ENCODE measurements around the gene BBS7. TPM values are rescaled to one million over a fixed set of nuclear protein-coding genes. Genes with fewer than 3 reads are reported as not detected.

The BBS7 gene
- total RNA-seq, 1 experiment from 2014 or later = 20.5 TPM

GRCh38 chr4:121814756-121815155 is 55.5 kb downstream of the BBS7 start:
- DNase-seq (ENCODE audit: low spot score) (no peak), ATAC-seq (no peak)
- Mint-ChIP-seq H3K9me3 (no peaks in the 10 kb centered on the region), H3K4me3 (no peak overlapping the region), H3K27me3 (ENCODE audit: low read depth) (no peaks in the 10 kb centered on the region), H3K4me1 (no peaks in the 10 kb centered on the region), H3K36me3 (peaks cover 66% of the 10 kb centered on the region), H3K27ac (no peak overlapping the region)
- TF ChIP-seq CREB1 (CRISPR knock-in tag; IDR thresholded peaks at IDR 0.05) (no peak), JAZF1 (CRISPR knock-in tag; IDR thresholded peaks at IDR 0.05) (no peak), STAT6 (CRISPR knock-in tag; conservative IDR thresholded peaks at IDR 0.05; ENCODE audit: low read depth) (no peak), NFE2L1 (CRISPR knock-in tag; IDR thresholded peaks at IDR 0.05) (no peak), MLX (CRISPR knock-in tag; IDR thresholded peaks at IDR 0.05) (no peak), ZNF423 (CRISPR knock-in tag; IDR thresholded peaks at IDR 0.05) (no peak), CBFB (CRISPR knock-in tag; IDR thresholded peaks at IDR 0.05; ENCODE audit: low read depth) (no peak)
- TF ChIP-seq, protein P1, sequence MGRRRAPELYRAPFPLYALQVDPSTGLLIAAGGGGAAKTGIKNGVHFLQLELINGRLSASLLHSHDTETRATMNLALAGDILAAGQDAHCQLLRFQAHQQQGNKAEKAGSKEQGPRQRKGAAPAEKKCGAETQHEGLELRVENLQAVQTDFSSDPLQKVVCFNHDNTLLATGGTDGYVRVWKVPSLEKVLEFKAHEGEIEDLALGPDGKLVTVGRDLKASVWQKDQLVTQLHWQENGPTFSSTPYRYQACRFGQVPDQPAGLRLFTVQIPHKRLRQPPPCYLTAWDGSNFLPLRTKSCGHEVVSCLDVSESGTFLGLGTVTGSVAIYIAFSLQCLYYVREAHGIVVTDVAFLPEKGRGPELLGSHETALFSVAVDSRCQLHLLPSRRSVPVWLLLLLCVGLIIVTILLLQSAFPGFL (CRISPR knock-in tag; IDR thresholded peaks at IDR 0.05; ENCODE audit: borderline replicate concordance) = no peak
- POLR2A ChIA-PET = no interaction called here
- CTCF ChIA-PET = no interaction called here

DNA sequence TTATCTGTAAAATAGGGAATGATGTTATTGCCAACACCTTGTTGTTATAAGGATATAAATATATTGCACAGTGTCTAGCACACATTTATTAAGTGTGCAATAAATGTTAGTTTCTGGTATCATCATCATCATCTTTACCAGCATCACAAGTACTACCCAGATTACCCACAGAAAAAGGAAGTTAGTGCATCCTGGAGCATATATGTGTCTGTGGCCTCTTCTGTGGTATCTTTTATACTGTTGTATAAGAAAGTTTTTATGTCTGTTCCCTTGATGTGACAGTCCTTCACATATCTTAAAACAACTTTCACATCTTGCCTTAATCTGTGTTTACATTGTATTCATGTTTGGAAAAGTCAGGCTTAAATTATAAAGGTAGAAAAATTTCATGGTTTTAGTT is 59.2 kb downstream of the BBS7 start:
- no peak for DNase-seq (ENCODE audit: low spot score)
- CTCF ChIA-PET = interaction anchor here (0.8 kb wide), 1 partner anchor 10 kb away, joined by 3 read pairs; the partner anchor contains the start of gene EXOSC9
- Mint-ChIP-seq H3K27me3 (ENCODE audit: low read depth) (no peaks in the 10 kb centered on the region), H3K4me1 (no peaks in the 10 kb centered on the region), H3K27ac (no peak overlapping the region), H3K36me3 (peaks cover 54% of the 10 kb centered on the region), H3K9me3 (no peaks in the 10 kb centered on the region), H3K4me3 (no peak overlapping the region)
- no peak for ATAC-seq
- POLR2A ChIA-PET = no interaction called here
- TF ChIP-seq TEAD4 (CRISPR knock-in tag; IDR thresholded peaks at IDR 0.05) = no peak
- no peak for TF ChIP-seq EMX1 (CRISPR knock-in tag; IDR thresholded peaks at IDR 0.05)
- no peak for TF ChIP-seq GABPB1 (CRISPR knock-in tag; IDR thresholded peaks at IDR 0.05)
- no peak for TF ChIP-seq ZNF219 (CRISPR knock-in tag; IDR thresholded peaks at IDR 0.05; ENCODE audit: borderline replicate concordance)
- TF ChIP-seq MLX (CRISPR knock-in tag; IDR thresholded peaks at IDR 0.05) = no peak
- no peak for TF ChIP-seq NR3C1 (CRISPR knock-in tag; conservative IDR thresholded peaks at IDR 0.05; ENCODE audit: low read depth)
- TF ChIP-seq, protein P2, sequence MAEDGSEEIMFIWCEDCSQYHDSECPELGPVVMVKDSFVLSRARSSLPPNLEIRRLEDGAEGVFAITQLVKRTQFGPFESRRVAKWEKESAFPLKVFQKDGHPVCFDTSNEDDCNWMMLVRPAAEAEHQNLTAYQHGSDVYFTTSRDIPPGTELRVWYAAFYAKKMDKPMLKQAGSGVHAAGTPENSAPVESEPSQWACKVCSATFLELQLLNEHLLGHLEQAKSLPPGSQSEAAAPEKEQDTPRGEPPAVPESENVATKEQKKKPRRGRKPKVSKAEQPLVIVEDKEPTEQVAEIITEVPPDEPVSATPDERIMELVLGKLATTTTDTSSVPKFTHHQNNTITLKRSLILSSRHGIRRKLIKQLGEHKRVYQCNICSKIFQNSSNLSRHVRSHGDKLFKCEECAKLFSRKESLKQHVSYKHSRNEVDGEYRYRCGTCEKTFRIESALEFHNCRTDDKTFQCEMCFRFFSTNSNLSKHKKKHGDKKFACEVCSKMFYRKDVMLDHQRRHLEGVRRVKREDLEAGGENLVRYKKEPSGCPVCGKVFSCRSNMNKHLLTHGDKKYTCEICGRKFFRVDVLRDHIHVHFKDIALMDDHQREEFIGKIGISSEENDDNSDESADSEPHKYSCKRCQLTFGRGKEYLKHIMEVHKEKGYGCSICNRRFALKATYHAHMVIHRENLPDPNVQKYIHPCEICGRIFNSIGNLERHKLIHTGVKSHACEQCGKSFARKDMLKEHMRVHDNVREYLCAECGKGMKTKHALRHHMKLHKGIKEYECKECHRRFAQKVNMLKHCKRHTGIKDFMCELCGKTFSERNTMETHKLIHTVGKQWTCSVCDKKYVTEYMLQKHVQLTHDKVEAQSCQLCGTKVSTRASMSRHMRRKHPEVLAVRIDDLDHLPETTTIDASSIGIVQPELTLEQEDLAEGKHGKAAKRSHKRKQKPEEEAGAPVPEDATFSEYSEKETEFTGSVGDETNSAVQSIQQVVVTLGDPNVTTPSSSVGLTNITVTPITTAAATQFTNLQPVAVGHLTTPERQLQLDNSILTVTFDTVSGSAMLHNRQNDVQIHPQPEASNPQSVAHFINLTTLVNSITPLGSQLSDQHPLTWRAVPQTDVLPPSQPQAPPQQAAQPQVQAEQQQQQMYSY (CRISPR knock-in tag; IDR thresholded peaks at IDR 0.05) = no peak
- no peak for TF ChIP-seq ZNF138 (CRISPR knock-in tag; conservative IDR thresholded peaks at IDR 0.05)
- TF ChIP-seq ZNF317 (CRISPR knock-in tag; IDR thresholded peaks at IDR 0.05; ENCODE audit: borderline replicate concordance, low read depth) = no peak

Measured in WTC11 (cell line).